ENCODE measurements around the gene USP24. TPM values are rescaled to one million over a fixed set of nuclear protein-coding genes. Genes with fewer than 3 reads are reported as not detected.

The USP24 gene
- total RNA-seq, 1 donor from 2014 or later = 50.5 TPM

- Histone ChIP-seq H3K9me3 (ENCODE audit: low read depth) (no peaks in the 10 kb centered on the region), H3K36me3 (peaks cover 12% of the 10 kb centered on the region), H3K4me2 (no peak overlapping the region), H2AFZ (replicated peaks) (no peak overlapping the region), H3K4me1 (no peaks in the 10 kb centered on the region), H3K27ac (no peak overlapping the region), H3K27me3 (no peaks in the 10 kb centered on the region), H3F3A (ENCODE audit: low read depth) (peaks cover 4% of the 10 kb centered on the region), H4K20me1 (ENCODE audit: low read depth) (peaks cover 5% of the 10 kb centered on the region), H3K4me3 (no peak overlapping the region), H3K79me2 (ENCODE audit: low read depth) (no peaks in the 10 kb centered on the region), H3K9ac (no peak overlapping the region)
- H3K9me3 Mint-ChIP-seq = no peaks in the 10 kb centered on the region
- peaks cover 21% of the 10 kb centered on the region for H3K36me3 Mint-ChIP-seq
- H3K4me3 Mint-ChIP-seq = no peak overlapping the region
- DNase-seq (ENCODE audit: low spot score) = no peak
- no peak overlapping the region for H3K27ac Mint-ChIP-seq
- no peaks in the 10 kb centered on the region for H3K27me3 Mint-ChIP-seq (ENCODE audit: insufficient read depth, low read depth)
- no peak for TF ChIP-seq EZH2 (IDR thresholded peaks at IDR 0.05)
- TF ChIP-seq, protein P1, sequence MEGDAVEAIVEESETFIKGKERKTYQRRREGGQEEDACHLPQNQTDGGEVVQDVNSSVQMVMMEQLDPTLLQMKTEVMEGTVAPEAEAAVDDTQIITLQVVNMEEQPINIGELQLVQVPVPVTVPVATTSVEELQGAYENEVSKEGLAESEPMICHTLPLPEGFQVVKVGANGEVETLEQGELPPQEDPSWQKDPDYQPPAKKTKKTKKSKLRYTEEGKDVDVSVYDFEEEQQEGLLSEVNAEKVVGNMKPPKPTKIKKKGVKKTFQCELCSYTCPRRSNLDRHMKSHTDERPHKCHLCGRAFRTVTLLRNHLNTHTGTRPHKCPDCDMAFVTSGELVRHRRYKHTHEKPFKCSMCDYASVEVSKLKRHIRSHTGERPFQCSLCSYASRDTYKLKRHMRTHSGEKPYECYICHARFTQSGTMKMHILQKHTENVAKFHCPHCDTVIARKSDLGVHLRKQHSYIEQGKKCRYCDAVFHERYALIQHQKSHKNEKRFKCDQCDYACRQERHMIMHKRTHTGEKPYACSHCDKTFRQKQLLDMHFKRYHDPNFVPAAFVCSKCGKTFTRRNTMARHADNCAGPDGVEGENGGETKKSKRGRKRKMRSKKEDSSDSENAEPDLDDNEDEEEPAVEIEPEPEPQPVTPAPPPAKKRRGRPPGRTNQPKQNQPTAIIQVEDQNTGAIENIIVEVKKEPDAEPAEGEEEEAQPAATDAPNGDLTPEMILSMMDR (IDR thresholded peaks at IDR 0.05) = no peak
- no peak for TF ChIP-seq EZH2phosphoT487 (IDR thresholded peaks at IDR 0.05)
- H3K4me1 Mint-ChIP-seq = peaks cover 2% of the 10 kb centered on the region
These were observed 50.3 kb downstream of the USP24 start for GRCh38 chr1:55164906-55165305.

DNA sequence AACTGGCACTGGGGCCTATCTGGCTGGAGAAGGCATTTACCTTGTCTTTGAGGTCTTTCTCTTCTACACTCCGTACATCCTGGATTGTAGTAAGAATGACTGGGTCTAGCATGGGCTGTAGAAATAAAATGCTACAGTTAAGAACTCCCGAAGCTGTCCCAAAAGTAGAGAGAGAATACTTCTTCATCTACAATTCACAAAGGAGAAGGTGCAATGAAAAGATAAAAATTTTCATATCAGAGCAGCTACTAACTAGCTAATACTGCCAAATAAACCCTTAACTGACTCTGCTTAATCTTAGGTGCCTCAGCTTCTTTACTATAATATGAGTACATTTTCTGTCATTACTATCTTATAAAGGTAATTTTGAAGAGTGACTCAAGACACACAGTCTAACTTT, 55.6 kb downstream of the USP24 start:
- Histone ChIP-seq H3K4me3 (no peak overlapping the region), H3K36me3 (peaks cover 4% of the 10 kb centered on the region), H3F3A (ENCODE audit: low read depth) (peaks cover 9% of the 10 kb centered on the region), H3K27me3 (no peaks in the 10 kb centered on the region), H2AFZ (replicated peaks) (no peak overlapping the region), H4K20me1 (ENCODE audit: low read depth) (no peaks in the 10 kb centered on the region), H3K4me1 (no peaks in the 10 kb centered on the region), H3K4me2 (no peak overlapping the region), H3K9me3 (ENCODE audit: low read depth) (no peaks in the 10 kb centered on the region), H3K79me2 (ENCODE audit: low read depth) (no peaks in the 10 kb centered on the region), H3K27ac (no peak overlapping the region), H3K9ac (no peak overlapping the region)
- TF ChIP-seq, protein P1 (IDR thresholded peaks at IDR 0.05) = no peak
- TF ChIP-seq EZH2phosphoT487 (IDR thresholded peaks at IDR 0.05) (no peak), EZH2 (IDR thresholded peaks at IDR 0.05) (no peak)
- H3K36me3 Mint-ChIP-seq = peaks cover 18% of the 10 kb centered on the region
- H3K27ac Mint-ChIP-seq = no peak overlapping the region
- H3K4me3 Mint-ChIP-seq = no peak overlapping the region
- no peaks in the 10 kb centered on the region for H3K9me3 Mint-ChIP-seq
- no peaks in the 10 kb centered on the region for H3K27me3 Mint-ChIP-seq (ENCODE audit: insufficient read depth, low read depth)
- no peak for DNase-seq (ENCODE audit: low spot score)
- H3K4me1 Mint-ChIP-seq = no peaks in the 10 kb centered on the region

DNA sequence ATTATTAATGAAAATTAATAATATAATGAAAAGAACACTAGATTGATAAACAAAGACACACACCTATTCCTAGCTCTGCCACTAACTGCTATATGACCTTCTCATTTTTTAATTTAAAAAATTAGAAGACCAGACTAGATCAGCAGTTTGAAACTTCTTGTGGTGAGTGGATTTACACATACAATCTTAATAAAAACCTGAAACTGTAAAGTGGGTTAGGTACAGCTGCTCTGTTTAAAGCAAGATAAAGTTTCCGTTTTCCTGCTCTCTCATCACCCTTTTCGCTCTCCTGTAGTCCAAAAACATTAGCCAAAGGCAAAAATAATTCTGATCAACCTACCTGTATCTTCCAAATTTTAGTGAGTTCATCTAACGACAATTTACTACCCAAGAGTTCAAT, 58.6 kb downstream of the USP24 start:
- Mint-ChIP-seq H3K27ac (no peak overlapping the region), H3K9me3 (no peaks in the 10 kb centered on the region), H3K36me3 (peaks cover 23% of the 10 kb centered on the region), H3K27me3 (ENCODE audit: insufficient read depth, low read depth) (no peaks in the 10 kb centered on the region), H3K4me1 (peaks cover 6% of the 10 kb centered on the region), H3K4me3 (no peak overlapping the region)
- Histone ChIP-seq H3K4me2 (no peak overlapping the region), H3K9ac (no peak overlapping the region), H3K27ac (no peak overlapping the region), H3K9me3 (ENCODE audit: low read depth) (no peaks in the 10 kb centered on the region), H3K4me1 (peaks cover 5% of the 10 kb centered on the region), H3K27me3 (no peaks in the 10 kb centered on the region), H3K79me2 (ENCODE audit: low read depth) (no peaks in the 10 kb centered on the region), H3K4me3 (no peak overlapping the region), H2AFZ (replicated peaks) (no peak overlapping the region), H4K20me1 (ENCODE audit: low read depth) (peaks cover 9% of the 10 kb centered on the region), H3K36me3 (no peaks in the 10 kb centered on the region), H3F3A (ENCODE audit: low read depth) (peaks cover 12% of the 10 kb centered on the region)
- TF ChIP-seq EZH2phosphoT487 (IDR thresholded peaks at IDR 0.05) = no peak
- no peak for TF ChIP-seq EZH2 (IDR thresholded peaks at IDR 0.05)
- TF ChIP-seq, protein P1 (IDR thresholded peaks at IDR 0.05) = no peak
- no peak for DNase-seq (ENCODE audit: low spot score)
